GM12873 (cell line): Measurements from ENCODE around the gene BMERB1.

ENCODE experiments used
- CTCF ChIP-seq: IDR thresholded peaks from 2 replicates; pipeline ENCODE4 v1.5.1; 2012; ENCODE audit warnings: low read depth, mild to moderate bottlenecking, moderate library complexity, low read length, control low read depth; ENCODE audit not compliant: insufficient read depth; ENCODE audit errors: missing control alignments

The BMERB1 gene

GRCh38 chr16:15610369-15610871 is 176.0 kb downstream of the BMERB1 start:
- no peak for TF ChIP-seq CTCF

- no peak for TF ChIP-seq CTCF
Observed at GRCh38 chr16:15611610-15612009, 177.2 kb downstream of the BMERB1 start.

GRCh38 chr16:15613676-15614075 is 179.3 kb downstream of the BMERB1 start:
- TF ChIP-seq CTCF = no peak

- TF ChIP-seq CTCF = no peak
Observed at GRCh38 chr16:15616012-15616411, 181.6 kb downstream of the BMERB1 start.

GRCh38 chr16:15616475-15617165 is 182.2 kb downstream of the BMERB1 start:
- no peak for TF ChIP-seq CTCF

- no peak for TF ChIP-seq CTCF
Observed at GRCh38 chr16:15617901-15618300, 183.5 kb downstream of the BMERB1 start.

GRCh38 chr16:15618392-15618791 is 184.0 kb downstream of the BMERB1 start:
- no peak for TF ChIP-seq CTCF
